MM.1S (cell line): Measurements from ENCODE around the gene ARRDC2.
A peak's percentile ranks its signal among the peaks of the same experiment; 100 is the strongest.

Experiments used
- DNase-seq: peaks from one replicate; pipeline ENCODE4 v3.0.0-alpha.2; 2015
- H2AFZ ChIP-seq: fragments of 300-600 bp; sonication (generic); 2 replicates; pipeline ENCODE4 v1.6.0; 2016; ENCODE audit warnings: antibody characterized with exemption, low read length
- H3F3A ChIP-seq: fragments of 300-600 bp; sonication (generic); 2 replicates; pipeline ENCODE4 v1.6.1; 2016; ENCODE audit warnings: mild to moderate bottlenecking, antibody characterized with exemption, low read length, moderate library complexity, mixed read lengths; ENCODE audit not compliant: insufficient read depth
- H3K27ac ChIP-seq: fragments of 300-600 bp; sonication (generic); 2 replicates; pipeline ENCODE4 v1.5.1; 2016; ENCODE audit warnings: mild to moderate bottlenecking, low read length
- H3K27me3 ChIP-seq: fragments of 300-600 bp; sonication (generic); replicated peaks from 2 replicates; pipeline ENCODE4 v1.6.0; 2016; ENCODE audit warnings: low read length; ENCODE audit not compliant: insufficient read depth
- H3K36me3 ChIP-seq: fragments of 300-600 bp; sonication (generic); replicated peaks from 2 replicates; pipeline ENCODE4 v1.6.1; 2016; ENCODE audit warnings: mild to moderate bottlenecking, low read length, mixed read lengths; ENCODE audit not compliant: insufficient read depth
- H3K4me1 ChIP-seq: fragments of 300-600 bp; sonication (generic); 2 replicates; pipeline ENCODE4 v1.6.1; 2016; ENCODE audit warnings: low read length, mixed read lengths
- H3K4me2 ChIP-seq: fragments of 300-600 bp; sonication (generic); 2 replicates; pipeline ENCODE4 v1.6.0; 2016; ENCODE audit warnings: low read depth, low read length
- H3K4me3 ChIP-seq: fragments of 300-600 bp; sonication (generic); 2 replicates; pipeline ENCODE4 v1.5.1; 2016; ENCODE audit warnings: low read length, mixed read lengths
- H3K79me2 ChIP-seq: fragments of 300-600 bp; sonication (generic); 2 replicates; pipeline ENCODE4 v1.6.1; 2016; ENCODE audit warnings: mixed run types, low read length, mixed read lengths
- H3K9ac ChIP-seq: fragments of 300-600 bp; sonication (generic); 2 replicates; pipeline ENCODE4 v1.6.1; 2016; ENCODE audit warnings: low read length, mixed read lengths
- H3K9me2 ChIP-seq: fragments of 300-600 bp; sonication (generic); replicated peaks from 2 replicates; pipeline ENCODE4 v1.6.1; 2016; ENCODE audit warnings: mild to moderate bottlenecking, low read length, mixed read lengths; ENCODE audit not compliant: insufficient read depth
- H3K9me3 ChIP-seq: fragments of 300-600 bp; sonication (generic); replicated peaks from 2 replicates; pipeline ENCODE4 v1.6.1; 2016; ENCODE audit warnings: mild to moderate bottlenecking, low read length, mixed read lengths; ENCODE audit not compliant: insufficient read depth
- H4K20me1 ChIP-seq: fragments of 300-600 bp; sonication (generic); 2 replicates; pipeline ENCODE4 v1.6.1; 2016; ENCODE audit warnings: mild to moderate bottlenecking, low read length, moderate library complexity, mixed read lengths; ENCODE audit not compliant: insufficient read depth
- EZH2 ChIP-seq: fragments of 300-600 bp; sonication (generic); optimal IDR thresholded peaks from 2 replicates; pipeline ENCODE3; 2017; ENCODE audit warnings: low read depth, mild to moderate bottlenecking, antibody characterized with exemption, low read length, mixed read lengths
- EZH2phosphoT487 ChIP-seq: fragments of 300-600 bp; sonication (generic); IDR thresholded peaks from 2 replicates; pipeline ENCODE4 v1.6.1; 2018; ENCODE audit warnings: antibody characterized with exemption, low read length
- TF ChIP-seq, protein P1 (sequence below): fragments of 300-600 bp; sonication (generic); IDR thresholded peaks from 2 replicates; pipeline ENCODE4 v1.5.1; 2016; ENCODE audit warnings: antibody characterized with exemption, low read length, mixed read lengths

Gene ARRDC2

GRCh38 chr19:17993076-17993813 is 14.7 kb upstream of the ARRDC2 start:
- no peak overlapping the region for H2AFZ ChIP-seq
- H3K27ac ChIP-seq = no peak overlapping the region
- H3K9me3 ChIP-seq = no peaks in the 10 kb centered on the region
- H3K9me2 ChIP-seq = no peaks in the 10 kb centered on the region
- H3K4me3 ChIP-seq = no peak overlapping the region
- H3K4me1 ChIP-seq = no peaks in the 10 kb centered on the region
- H3K27me3 ChIP-seq = peaks cover 90% of the 10 kb centered on the region
- no peaks in the 10 kb centered on the region for H3F3A ChIP-seq
- no peak overlapping the region for H3K9ac ChIP-seq
- H3K79me2 ChIP-seq = no peaks in the 10 kb centered on the region
- DNase-seq = no peak
- H3K36me3 ChIP-seq = no peaks in the 10 kb centered on the region
- H3K4me2 ChIP-seq = no peak overlapping the region
- TF ChIP-seq EZH2phosphoT487 (no peak), EZH2 (no peak)
- TF ChIP-seq, protein P1, sequence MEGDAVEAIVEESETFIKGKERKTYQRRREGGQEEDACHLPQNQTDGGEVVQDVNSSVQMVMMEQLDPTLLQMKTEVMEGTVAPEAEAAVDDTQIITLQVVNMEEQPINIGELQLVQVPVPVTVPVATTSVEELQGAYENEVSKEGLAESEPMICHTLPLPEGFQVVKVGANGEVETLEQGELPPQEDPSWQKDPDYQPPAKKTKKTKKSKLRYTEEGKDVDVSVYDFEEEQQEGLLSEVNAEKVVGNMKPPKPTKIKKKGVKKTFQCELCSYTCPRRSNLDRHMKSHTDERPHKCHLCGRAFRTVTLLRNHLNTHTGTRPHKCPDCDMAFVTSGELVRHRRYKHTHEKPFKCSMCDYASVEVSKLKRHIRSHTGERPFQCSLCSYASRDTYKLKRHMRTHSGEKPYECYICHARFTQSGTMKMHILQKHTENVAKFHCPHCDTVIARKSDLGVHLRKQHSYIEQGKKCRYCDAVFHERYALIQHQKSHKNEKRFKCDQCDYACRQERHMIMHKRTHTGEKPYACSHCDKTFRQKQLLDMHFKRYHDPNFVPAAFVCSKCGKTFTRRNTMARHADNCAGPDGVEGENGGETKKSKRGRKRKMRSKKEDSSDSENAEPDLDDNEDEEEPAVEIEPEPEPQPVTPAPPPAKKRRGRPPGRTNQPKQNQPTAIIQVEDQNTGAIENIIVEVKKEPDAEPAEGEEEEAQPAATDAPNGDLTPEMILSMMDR = no peak
- no peaks in the 10 kb centered on the region for H4K20me1 ChIP-seq

DNA sequence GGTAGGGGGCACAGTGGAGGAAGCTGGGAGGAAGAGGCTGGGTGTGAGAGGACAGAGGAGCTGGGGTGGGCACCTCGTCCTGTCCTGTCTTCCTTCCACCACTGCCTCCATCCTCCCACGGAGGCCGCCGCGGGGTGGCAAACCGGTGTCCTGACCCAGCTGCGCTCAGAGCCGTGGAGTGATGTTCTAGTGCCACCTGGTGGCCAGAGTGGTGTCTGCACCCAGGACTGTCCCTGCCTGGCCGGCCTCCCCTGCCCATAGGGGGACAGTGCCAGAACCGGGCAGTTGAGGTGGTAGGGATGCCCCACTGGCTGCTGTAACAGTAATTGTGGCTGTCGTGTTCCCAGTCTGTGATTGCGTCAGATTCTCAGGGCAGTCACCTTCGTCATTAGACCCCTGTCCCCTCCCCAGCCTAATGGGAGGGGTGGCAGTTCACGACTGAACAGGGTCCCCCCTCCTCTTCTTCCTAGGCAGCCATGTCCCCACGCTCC is 11.1 kb upstream of the ARRDC2 start:
- no peak overlapping the region for H3K27ac ChIP-seq

GRCh38 chr19:17997969-17998826 is 9.8 kb upstream of the ARRDC2 start:
- Histone ChIP-seq H3K36me3 (no peaks in the 10 kb centered on the region), H3K4me2 (no peak overlapping the region), H2AFZ (no peak overlapping the region), H3K4me1 (no peaks in the 10 kb centered on the region), H3K9ac (no peak overlapping the region), H3K9me3 (no peaks in the 10 kb centered on the region), H3K79me2 (no peaks in the 10 kb centered on the region), H3K4me3 (no peak overlapping the region), H3F3A (no peaks in the 10 kb centered on the region), H3K27ac (no peak overlapping the region), H3K9me2 (no peaks in the 10 kb centered on the region), H4K20me1 (no peaks in the 10 kb centered on the region), H3K27me3 (peaks cover 88% of the 10 kb centered on the region)
- TF ChIP-seq EZH2 = no peak
- TF ChIP-seq, protein P1 = peak; percentile 42
- TF ChIP-seq EZH2phosphoT487 = no peak
- no peak for DNase-seq

More for the DNA sequence above, 11.1 kb upstream of the ARRDC2 start:
- Histone ChIP-seq H3K9ac (no peak overlapping the region), H4K20me1 (no peaks in the 10 kb centered on the region), H3F3A (no peaks in the 10 kb centered on the region), H3K4me1 (no peaks in the 10 kb centered on the region), H3K9me2 (no peaks in the 10 kb centered on the region), H3K4me2 (no peak overlapping the region), H2AFZ (no peak overlapping the region), H3K9me3 (no peaks in the 10 kb centered on the region), H3K79me2 (no peaks in the 10 kb centered on the region), H3K27me3 (peaks cover 88% of the 10 kb centered on the region), H3K4me3 (no peak overlapping the region), H3K36me3 (no peaks in the 10 kb centered on the region)
- peak; percentile 61 for DNase-seq
- no peak for TF ChIP-seq EZH2
- no peak for TF ChIP-seq EZH2phosphoT487
- TF ChIP-seq, protein P1 = peak; percentile 89
